HUDEP-2 (cell line): ENCODE data around the gene CCN2.

Experiments used
- DNase-seq, 76 experiments: peaks; one replicate each; lab custom pipeline; 2025; ENCODE audit not compliant: unreplicated experiment in 76 of 76; lab: John Stamatoyannopoulos, UW

Gene CCN2

GRCh38 chr6:131950767-131951575, at the start of gene CCN2:
Gene CCN2 (minus strand): TSS chr6:131951372. CDS start chr6:131951172, 200 bp downstream.
- DNase-seq = no peak

- no peak for DNase-seq
These were observed 49.1 kb upstream of the CCN2 start for GRCh38 chr6:132000296-132000695.

GRCh38 chr6:131999545-132000146, 48.5 kb upstream of the CCN2 start:
- DNase-seq = no peak

- DNase-seq = no peak
These were observed 47.2 kb upstream of the CCN2 start for GRCh38 chr6:131998255-131998982.

GRCh38 chr6:131997429-131998153, 46.4 kb upstream of the CCN2 start:
- DNase-seq = no peak

- no peak for DNase-seq
These were observed 44.7 kb upstream of the CCN2 start for GRCh38 chr6:131995917-131996316.

GRCh38 chr6:131992557-131992956, 41.4 kb upstream of the CCN2 start:
- no peak for DNase-seq

- no peak for DNase-seq
These were observed 37.9 kb upstream of the CCN2 start for GRCh38 chr6:131989036-131989435.

- DNase-seq = no peak
These were observed 31.6 kb upstream of the CCN2 start for GRCh38 chr6:131982740-131983259.

GRCh38 chr6:131981624-131981978, 30.4 kb upstream of the CCN2 start:
- no peak for DNase-seq

- no peak for DNase-seq
These were observed 29.8 kb upstream of the CCN2 start for GRCh38 chr6:131980791-131981623.

- no peak for DNase-seq
These were observed 29.2 kb upstream of the CCN2 start for GRCh38 chr6:131980338-131980790.

GRCh38 chr6:131979515-131980337, 28.6 kb upstream of the CCN2 start:
- DNase-seq = no peak

- DNase-seq = no peak
These were observed 27.4 kb upstream of the CCN2 start for GRCh38 chr6:131978522-131978921.

GRCh38 chr6:131976545-131977061, 25.4 kb upstream of the CCN2 start:
- DNase-seq = no peak

- no peak for DNase-seq
These were observed 21.6 kb upstream of the CCN2 start for GRCh38 chr6:131972741-131973140.

GRCh38 chr6:131970076-131970859, 19.1 kb upstream of the CCN2 start:
- no peak for DNase-seq

GRCh38 chr6:131968656-131969055, 17.5 kb upstream of the CCN2 start:
- DNase-seq = no peak
